SK-N-SH treated with all-trans-retinoic acid at 6 μM for 48 hours (cell line): ENCODE data around the gene YPEL4.

Source experiments
- ATAC-seq: fragments of 200-7000 bp; cut with Tn5 transposase; 3 replicates; pipeline ENCODE4 v1.9.1; 2020; ENCODE audit warnings: mild to moderate bottlenecking, moderate library complexity
- ARNTL ChIP-seq: fragments of 450-650 bp; formaldehyde crosslinking; IDR thresholded peaks from 2 replicates; pipeline ENCODE4 v1.5.0; 2020; ENCODE audit warnings: low read depth, mild to moderate bottlenecking, moderate library complexity, borderline replicate concordance
- BACH2 ChIP-seq: fragments of 250-450 bp; sonication (Bioruptor Pico); IDR thresholded peaks from 2 replicates; pipeline ENCODE4 v1.9.0; 2021; ENCODE audit warnings: mild to moderate bottlenecking, borderline replicate concordance
- CREB5 ChIP-seq: fragments of 250-450 bp; sonication (Bioruptor Pico); IDR thresholded peaks from 2 replicates; pipeline ENCODE4 v1.5.1; 2020; ENCODE audit warnings: low read depth, mild to moderate bottlenecking, moderate library complexity
- CSDC2 ChIP-seq: fragments of 250-450 bp; sonication (Bioruptor Pico); IDR thresholded peaks from 2 replicates; pipeline ENCODE4 v1.5.0; 2020; ENCODE audit warnings: mild to moderate bottlenecking, moderate library complexity
- CSRNP3 ChIP-seq: fragments of 250-450 bp; sonication (Bioruptor Pico); IDR thresholded peaks from 2 replicates; pipeline ENCODE4 v1.5.1; 2021; ENCODE audit warnings: mild to moderate bottlenecking, moderate library complexity
- ESRRG ChIP-seq: fragments of 250-450 bp; sonication (Bioruptor Pico); IDR thresholded peaks from 2 replicates; pipeline ENCODE4 v1.6.1; 2021; ENCODE audit warnings: mild to moderate bottlenecking
- ISL1 ChIP-seq: fragments of 250-450 bp; sonication (Bioruptor Pico); IDR thresholded peaks from 2 replicates; pipeline ENCODE4 v2.1.2; 2022; ENCODE audit warnings: mild to moderate bottlenecking, moderate library complexity
- PATZ1 ChIP-seq: fragments of 250-450 bp; sonication (Bioruptor Pico); IDR thresholded peaks from 2 replicates; pipeline ENCODE4 v1.8.0; 2020; ENCODE audit warnings: mild to moderate bottlenecking, moderate library complexity, borderline replicate concordance
- POU6F1 ChIP-seq: fragments of 250-450 bp; sonication (Bioruptor Pico); IDR thresholded peaks from 2 replicates; pipeline ENCODE4 v1.8.0; 2021; ENCODE audit warnings: low read depth, mild to moderate bottlenecking, moderate library complexity, borderline replicate concordance
- PPARA ChIP-seq: fragments of 250-450 bp; sonication (Bioruptor Pico); IDR thresholded peaks from 2 replicates; pipeline ENCODE4 v1.5.0; 2020; ENCODE audit warnings: mild to moderate bottlenecking, borderline replicate concordance
- RARB ChIP-seq: fragments of 250-450 bp; sonication (Bioruptor Pico); IDR thresholded peaks from 2 replicates; pipeline ENCODE4 v1.8.0; 2021; ENCODE audit warnings: mild to moderate bottlenecking, moderate library complexity
- SNAI2 ChIP-seq: fragments of 250-450 bp; sonication (Bioruptor Pico); IDR thresholded peaks from 2 replicates; pipeline ENCODE4 v1.5.0; 2020; ENCODE audit warnings: mild to moderate bottlenecking, moderate library complexity
- TCF4 ChIP-seq: fragments of 250-450 bp; sonication (Bioruptor Pico); IDR thresholded peaks from 2 replicates; pipeline ENCODE4 v1.8.0; 2021; ENCODE audit warnings: mild to moderate bottlenecking, moderate library complexity, borderline replicate concordance
- TOX ChIP-seq: fragments of 250-450 bp; sonication (Bioruptor Pico); IDR thresholded peaks from 2 replicates; pipeline ENCODE4 v1.8.0; 2021; ENCODE audit warnings: mild to moderate bottlenecking, moderate library complexity, borderline replicate concordance
- TSHZ2 ChIP-seq: fragments of 250-450 bp; sonication (Bioruptor Pico); IDR thresholded peaks from 2 replicates; pipeline ENCODE4 v1.5.0; 2020; ENCODE audit warnings: mild to moderate bottlenecking, moderate library complexity
- ZC3H10 ChIP-seq: fragments of 250-450 bp; sonication (Bioruptor Pico); IDR thresholded peaks from 2 replicates; pipeline ENCODE4 v1.5.1; 2021; ENCODE audit warnings: mild to moderate bottlenecking, moderate library complexity
- ZFP3 ChIP-seq: fragments of 250-450 bp; sonication (Bioruptor Pico); IDR thresholded peaks from 2 replicates; pipeline ENCODE4 v1.5.0; 2020; ENCODE audit warnings: mild to moderate bottlenecking, moderate library complexity
- ZFP30 ChIP-seq: fragments of 450-650 bp; formaldehyde crosslinking; IDR thresholded peaks from 2 replicates; pipeline ENCODE4 v1.5.0; 2022; ENCODE audit warnings: mild to moderate bottlenecking, moderate library complexity
- ZNF565 ChIP-seq: fragments of 450-650 bp; formaldehyde crosslinking; conservative IDR thresholded peaks from 2 replicates; pipeline ENCODE4 v1.5.0; 2020; ENCODE audit warnings: low read depth, mild to moderate bottlenecking, moderate library complexity
- ZNF70 ChIP-seq: fragments of 450-650 bp; formaldehyde crosslinking; IDR thresholded peaks from 2 replicates; pipeline ENCODE4 v1.5.0; 2020; ENCODE audit warnings: mild to moderate bottlenecking, moderate library complexity
- ZNF8 ChIP-seq: fragments of 450-650 bp; formaldehyde crosslinking; IDR thresholded peaks from 2 replicates; pipeline ENCODE4 v1.5.0; 2020; ENCODE audit warnings: mild to moderate bottlenecking, moderate library complexity

The YPEL4 gene

GRCh38 chr11:57601297-57601696 is 48.4 kb downstream of the YPEL4 start:
- TF ChIP-seq ZFP3 (CRISPR knock-in tag) (no peak), TCF4 (CRISPR knock-in tag) (no peak), CREB5 (CRISPR knock-in tag) (no peak), ESRRG (no peak), ZC3H10 (CRISPR knock-in tag) (no peak), ZFP30 (CRISPR knock-in tag) (no peak), ZNF8 (no peak), SNAI2 (CRISPR knock-in tag) (no peak), PPARA (CRISPR knock-in tag) (no peak), ARNTL (no peak), ISL1 (CRISPR knock-in tag) (no peak), RARB (CRISPR knock-in tag) (no peak), BACH2 (CRISPR knock-in tag) (no peak), CSRNP3 (CRISPR knock-in tag) (no peak), ZNF565 (CRISPR knock-in tag) (no peak), PATZ1 (CRISPR knock-in tag) (no peak), CSDC2 (CRISPR knock-in tag) (no peak), TSHZ2 (no peak)
- TF ChIP-seq, all 23 proteins: peak for 0
- ATAC-seq, result no peak

- ATAC-seq, result no peak
- TF ChIP-seq ESRRG (no peak), RARB (CRISPR knock-in tag) (no peak), ZNF8 (no peak), CREB5 (CRISPR knock-in tag) (no peak), ZFP3 (CRISPR knock-in tag) (no peak), ISL1 (CRISPR knock-in tag) (no peak)
Observed at GRCh38 chr11:57599381-57599780, 50.3 kb downstream of the YPEL4 start.

- no peak for TF ChIP-seq ZFP30 (CRISPR knock-in tag)
- no peak for TF ChIP-seq ZFP3 (CRISPR knock-in tag)
- TF ChIP-seq POU6F1, result no peak
- no peak for TF ChIP-seq CREB5 (CRISPR knock-in tag)
- TF ChIP-seq TOX (CRISPR knock-in tag), result no peak
- no peak for TF ChIP-seq CSRNP3 (CRISPR knock-in tag)
- TF ChIP-seq ZNF565 (CRISPR knock-in tag), result no peak
- TF ChIP-seq ZNF8, result no peak
- TF ChIP-seq ZNF70 (CRISPR knock-in tag), result no peak
- no peak for TF ChIP-seq TSHZ2
- ATAC-seq, result no peak
Observed at GRCh38 chr11:57598831-57599155, 50.9 kb downstream of the YPEL4 start.
